Right renal pelvis (tissue), 4 donors: ENCODE measurements around the gene GRID1. TPM values are rescaled to one million over a fixed set of nuclear protein-coding genes. Genes with fewer than 3 reads are reported as not detected.

Experiments
- DNase-seq, 4 donors: peaks; one replicate each; pipeline ENCODE4 v3.0.0-alpha.2; 2013; ENCODE audit warnings: low read depth in 4 of 4, low spot score in 3 of 4, missing footprints in 1 of 4
- polyA plus RNA-seq, 4 donors: library from polyadenylated mRNA; unstranded; fragments of 120-200 nt; gene quantifications; one replicate each; pipeline ENCODE4 v1.2.1, GENCODE V29; 2013; ENCODE audit not compliant: insufficient read length in 4 of 4

The GRID1 gene
- 1 to 10 TPM; 1.5 to 2.3 (median 2.1) TPM for polyA plus RNA-seq

- DNase-seq = no peak
Observed at GRCh38 chr10:86366033-86366901, at the start of gene GRID1. Gene GRID1 (minus strand): TSS chr10:86366795.

GRCh38 chr10:86415583-86415982 lies 49.0 kb upstream of the GRID1 start:
- no peak for DNase-seq

- no peak for DNase-seq
Observed at GRCh38 chr10:86415116-86415515, 48.5 kb upstream of the GRID1 start.

GRCh38 chr10:86413046-86413728 lies 46.6 kb upstream of the GRID1 start:
- DNase-seq = no peak

- no peak for DNase-seq
Observed at GRCh38 chr10:86411852-86412560, 45.4 kb upstream of the GRID1 start.

- DNase-seq = no peak
Observed at GRCh38 chr10:86411281-86411841, 44.8 kb upstream of the GRID1 start.

GRCh38 chr10:86410542-86411124 lies 44.0 kb upstream of the GRID1 start:
- DNase-seq = no peak

GRCh38 chr10:86409183-86409582 lies 42.6 kb upstream of the GRID1 start:
- DNase-seq = no peak

- DNase-seq = no peak
Observed at GRCh38 chr10:86403183-86403797, 36.7 kb upstream of the GRID1 start.

GRCh38 chr10:86402283-86402941 lies 35.8 kb upstream of the GRID1 start:
- DNase-seq = no peak

GRCh38 chr10:86401588-86402282 lies 35.1 kb upstream of the GRID1 start:
- no peak for DNase-seq

- no peak for DNase-seq
Observed at GRCh38 chr10:86400705-86401587, 34.4 kb upstream of the GRID1 start.

GRCh38 chr10:86399879-86400704 lies 33.5 kb upstream of the GRID1 start:
- peak; percentile 84 to 93 (median 87) for DNase-seq

GRCh38 chr10:86399514-86399878 lies 32.9 kb upstream of the GRID1 start:
- no peak for DNase-seq

GRCh38 chr10:86397120-86397519 lies 30.5 kb upstream of the GRID1 start:
- DNase-seq = no peak

GRCh38 chr10:86393862-86394455 lies 27.4 kb upstream of the GRID1 start:
- no peak for DNase-seq

- no peak for DNase-seq
Observed at GRCh38 chr10:86393362-86393761, 26.8 kb upstream of the GRID1 start.
